Subcutaneous adipose tissue (tissue), 4 donors: ENCODE results near the gene PAX5. TPM values are rescaled to one million over a fixed set of nuclear protein-coding genes. Genes with fewer than 3 reads are reported as not detected.

ENCODE experiments used
- total RNA-seq, 4 donors: library from RNA; depleted of rRNA; stranded (reverse); fragments of >200 nt; gene quantifications; one replicate each; pipeline ENCODE4 v1.1.0, GENCODE V29; 2016
- TF ChIP-seq, protein P1 (sequence below): fragments of 450-650 bp; IDR thresholded peaks from one replicate; pipeline ENCODE4 v1.5.1; 2016; ENCODE audit warnings: low read depth, mild to moderate bottlenecking, control low read depth, antibody characterized with exemption, moderate library complexity

Gene PAX5
- total RNA-seq, 4 donors from 2014 or later = under 0.01 to 0.19 (median 0.17) TPM; not detected in 1

DNA sequence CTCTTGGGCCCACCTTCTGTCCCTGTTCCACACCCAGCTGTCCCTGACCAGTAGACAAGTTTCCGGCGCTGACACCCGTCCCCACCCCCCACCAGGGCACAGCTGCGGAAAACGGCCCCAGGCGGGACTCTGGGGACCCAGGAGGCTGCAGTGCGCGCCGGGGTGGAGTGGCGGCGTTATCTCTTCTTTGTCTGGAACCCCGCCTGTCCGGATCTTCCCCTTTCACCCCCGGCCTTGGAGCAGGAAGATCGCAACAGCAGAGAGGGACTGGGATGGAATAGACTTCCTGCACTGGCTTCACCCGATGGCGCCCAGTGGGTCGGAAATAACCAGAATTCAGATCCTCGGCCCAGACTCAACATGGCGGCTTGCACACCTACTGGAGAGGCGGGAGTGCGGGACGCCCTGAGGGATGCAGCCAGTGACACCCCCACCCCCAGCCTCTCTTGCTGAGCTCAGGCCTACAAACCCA, 4.7 kb downstream of the PAX5 start:
- TF ChIP-seq, protein P1, sequence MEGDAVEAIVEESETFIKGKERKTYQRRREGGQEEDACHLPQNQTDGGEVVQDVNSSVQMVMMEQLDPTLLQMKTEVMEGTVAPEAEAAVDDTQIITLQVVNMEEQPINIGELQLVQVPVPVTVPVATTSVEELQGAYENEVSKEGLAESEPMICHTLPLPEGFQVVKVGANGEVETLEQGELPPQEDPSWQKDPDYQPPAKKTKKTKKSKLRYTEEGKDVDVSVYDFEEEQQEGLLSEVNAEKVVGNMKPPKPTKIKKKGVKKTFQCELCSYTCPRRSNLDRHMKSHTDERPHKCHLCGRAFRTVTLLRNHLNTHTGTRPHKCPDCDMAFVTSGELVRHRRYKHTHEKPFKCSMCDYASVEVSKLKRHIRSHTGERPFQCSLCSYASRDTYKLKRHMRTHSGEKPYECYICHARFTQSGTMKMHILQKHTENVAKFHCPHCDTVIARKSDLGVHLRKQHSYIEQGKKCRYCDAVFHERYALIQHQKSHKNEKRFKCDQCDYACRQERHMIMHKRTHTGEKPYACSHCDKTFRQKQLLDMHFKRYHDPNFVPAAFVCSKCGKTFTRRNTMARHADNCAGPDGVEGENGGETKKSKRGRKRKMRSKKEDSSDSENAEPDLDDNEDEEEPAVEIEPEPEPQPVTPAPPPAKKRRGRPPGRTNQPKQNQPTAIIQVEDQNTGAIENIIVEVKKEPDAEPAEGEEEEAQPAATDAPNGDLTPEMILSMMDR = no peak

DNA sequence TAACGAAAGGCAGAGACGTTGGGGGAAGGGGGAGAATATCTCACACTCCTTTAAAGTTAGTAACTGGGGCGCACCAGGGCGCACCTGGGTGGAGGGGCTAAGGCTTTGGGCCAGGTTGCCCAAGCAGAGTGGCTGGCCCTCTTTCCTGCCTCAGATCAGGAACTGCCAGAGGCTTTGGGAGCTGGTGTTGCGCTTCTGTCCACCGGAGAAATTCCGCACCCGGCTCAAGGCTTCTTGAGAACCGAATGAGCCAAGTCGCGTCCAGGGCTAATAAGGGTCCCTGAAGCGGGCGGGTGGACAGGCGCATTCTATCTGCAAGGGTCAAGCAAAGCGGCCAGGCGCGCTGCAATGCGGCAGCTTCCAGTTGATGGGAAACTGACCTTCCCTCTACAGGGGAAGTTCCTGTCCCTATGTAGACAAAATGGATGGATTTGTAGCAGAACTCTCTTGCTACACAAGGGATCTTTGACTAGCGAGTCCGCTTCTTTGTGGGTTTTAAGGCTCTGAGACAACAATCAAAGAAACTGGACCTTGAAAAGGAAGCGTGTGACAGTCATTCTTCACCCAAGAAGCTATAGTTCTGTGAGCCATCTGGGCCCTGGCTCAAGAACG, 5.5 kb downstream of the PAX5 start:
- TF ChIP-seq, protein P1 = no peak

DNA sequence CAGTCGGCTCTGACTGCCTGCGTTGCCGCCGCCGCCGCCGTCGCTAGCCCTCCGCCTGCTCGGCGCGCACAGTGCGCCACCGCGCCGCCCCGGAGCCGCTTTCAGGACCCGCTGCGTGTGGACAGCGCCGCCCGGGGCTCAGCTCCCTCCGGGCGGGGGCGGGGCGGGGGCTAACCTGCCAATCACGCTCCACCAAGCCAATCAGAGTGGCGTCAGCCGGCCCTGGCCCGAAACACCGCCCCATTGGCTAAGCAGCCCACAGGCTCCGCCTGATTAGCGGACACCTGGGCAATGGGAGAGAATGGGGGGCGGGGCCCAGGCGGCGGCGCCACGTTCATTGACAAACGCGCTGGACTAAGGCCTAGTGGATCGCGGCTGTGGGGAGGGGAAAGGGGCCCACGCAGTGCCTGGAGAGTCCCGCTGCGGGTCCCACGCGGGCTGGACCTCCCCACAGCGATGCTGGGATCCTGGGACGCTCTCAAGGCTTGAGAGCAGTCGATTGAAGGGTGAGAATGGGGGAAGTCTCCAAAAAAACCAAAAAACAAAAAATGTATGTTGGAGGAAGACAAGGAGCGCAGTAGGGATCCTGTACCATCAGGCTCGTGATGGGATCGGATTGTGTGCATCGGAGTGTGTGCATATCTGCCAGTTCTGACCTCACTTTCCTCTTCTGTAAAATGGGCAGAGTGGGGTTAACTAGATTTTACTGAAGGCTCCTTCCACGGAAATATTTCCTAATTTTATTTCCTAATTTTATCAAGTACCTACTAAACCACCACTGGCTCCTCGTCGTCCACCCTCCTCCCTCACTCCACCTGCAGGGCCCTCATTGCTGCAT, 6.3 kb downstream of the PAX5 start:
- TF ChIP-seq, protein P1 = no peak

DNA sequence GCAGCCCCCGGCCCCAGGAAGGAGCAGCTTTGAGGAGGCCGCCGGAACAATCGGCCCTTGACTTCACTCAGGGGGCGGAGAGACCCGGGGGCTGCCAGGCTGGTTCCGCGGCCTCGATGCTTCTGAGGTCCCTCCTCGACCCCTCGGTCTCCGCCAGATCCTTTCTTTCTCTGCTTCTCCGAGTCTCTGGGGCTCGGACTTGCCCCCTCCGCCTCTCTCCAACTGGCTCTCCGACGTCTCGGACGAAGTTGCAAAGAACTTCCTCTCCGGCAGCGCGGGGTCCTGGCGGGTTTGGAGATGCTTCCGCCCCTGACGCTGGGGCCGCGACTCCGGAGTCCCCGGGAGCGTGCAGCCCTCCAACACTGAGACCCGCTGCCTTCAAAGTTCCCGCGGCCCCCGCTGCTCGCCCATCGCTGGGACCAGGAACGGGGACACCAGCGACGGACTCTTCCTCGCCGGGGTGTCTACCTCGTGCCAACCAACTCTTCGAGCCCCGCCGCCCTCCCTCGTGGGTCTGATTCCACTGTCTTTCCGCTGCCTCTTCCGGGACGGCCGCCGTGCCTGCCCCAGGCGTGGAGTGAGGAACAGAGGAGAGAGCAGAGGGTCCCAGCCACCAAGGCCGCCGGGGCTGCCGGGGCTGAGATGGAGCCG, 7.0 kb downstream of the PAX5 start:
- TF ChIP-seq, protein P1 = no peak

DNA sequence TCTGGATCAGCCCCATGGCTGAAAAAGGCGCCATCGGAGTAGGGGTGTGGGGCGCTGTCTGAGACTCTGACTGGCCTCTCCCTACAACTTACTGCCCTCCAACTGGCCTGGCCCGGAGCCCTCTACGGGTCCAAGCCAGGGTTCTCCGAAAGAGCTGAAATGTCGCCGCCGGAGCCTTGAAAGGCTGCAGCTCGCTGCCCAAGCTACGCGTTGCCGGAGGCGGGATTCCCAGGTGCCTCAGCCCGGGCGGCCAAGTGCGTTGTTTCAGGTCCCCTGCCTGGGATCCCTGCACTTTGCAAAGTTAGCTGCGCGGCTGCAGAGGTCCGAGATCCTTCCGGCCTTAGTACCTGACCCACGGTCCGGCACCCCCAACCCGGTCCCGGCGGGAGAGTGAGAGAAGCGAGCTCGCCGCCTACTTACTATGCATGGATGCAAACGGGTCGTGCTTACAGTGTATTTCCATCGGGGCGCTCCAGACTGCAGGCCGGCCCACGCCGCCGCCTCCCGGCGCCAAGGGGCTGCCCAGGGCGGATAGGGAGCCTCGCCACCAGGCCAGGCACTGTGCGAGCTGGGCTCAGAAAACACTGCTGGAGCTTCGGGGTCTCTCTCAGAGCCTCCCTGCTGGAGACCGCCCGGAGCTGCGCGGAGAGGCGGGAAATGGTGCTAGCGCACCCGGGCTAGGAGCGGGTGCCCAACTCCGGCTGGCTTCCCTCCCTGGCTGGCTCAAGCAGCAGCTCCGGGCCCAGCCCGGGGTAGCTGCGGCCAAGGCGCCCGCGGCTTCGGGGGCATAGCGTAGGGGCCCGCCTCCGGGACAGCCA, 7.7 kb downstream of the PAX5 start:
- TF ChIP-seq, protein P1 = no peak

DNA sequence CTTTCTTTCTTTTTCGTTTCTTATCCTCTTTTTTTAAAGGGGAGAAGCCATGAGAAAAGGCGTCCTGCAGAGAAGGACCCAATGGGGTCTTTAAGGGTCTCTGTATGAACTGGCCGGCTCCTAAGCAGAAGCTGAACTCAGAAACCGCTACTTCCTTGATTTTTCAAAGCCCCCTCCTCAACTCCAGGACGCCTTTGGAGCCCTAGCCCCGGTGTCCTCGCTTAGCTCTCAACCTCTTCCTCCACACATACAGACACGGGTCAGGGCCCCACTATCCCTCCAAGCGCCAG, 8.3 kb downstream of the PAX5 start:
- TF ChIP-seq, protein P1 = no peak
